ENCODE measurements around the gene OR8D1.

OR8D1 gene

DNA sequence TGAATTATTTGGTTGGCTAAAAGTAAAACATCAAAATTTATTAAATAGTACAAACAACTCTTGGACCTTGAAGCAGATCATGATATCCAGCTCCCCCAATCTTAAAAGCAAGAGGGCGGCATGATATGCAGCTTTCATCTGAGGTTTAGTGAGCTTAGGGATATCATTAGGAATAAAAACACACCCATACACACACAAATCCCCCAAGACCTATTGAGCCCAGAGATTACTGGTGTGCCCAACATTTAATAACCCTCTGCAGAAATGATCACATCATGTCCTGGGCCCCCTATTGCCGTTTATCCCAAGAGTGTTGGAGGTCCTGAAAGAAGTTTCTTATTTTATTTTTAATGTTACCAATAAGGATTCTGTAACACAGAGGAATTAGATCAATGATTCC is at the start of gene OR8D1:
TSS of gene OR8D1 (minus strand) at position 101 of the 400 bp plus-strand sequence. CDS start 3,183 bp downstream, outside the sequence.
- DNase-seq: no peak

DNA sequence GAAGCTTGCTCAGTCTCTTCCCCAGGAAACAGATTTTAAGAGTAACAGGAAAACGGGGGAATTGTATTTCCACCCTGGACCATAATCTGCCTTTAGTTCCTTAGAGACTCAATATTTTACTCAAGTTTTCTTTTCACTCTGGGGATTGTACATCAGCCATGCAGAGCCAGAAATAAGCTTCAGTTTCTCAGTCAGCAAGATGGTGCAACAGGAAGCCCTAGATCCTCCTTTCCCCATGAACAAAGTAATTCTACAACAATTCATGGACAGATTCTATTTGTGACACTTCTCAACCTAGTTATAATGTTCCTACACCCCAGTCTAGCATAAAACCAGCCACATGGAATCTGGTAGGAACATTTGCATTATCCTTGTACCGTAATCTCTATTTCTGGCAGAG is 45.8 kb upstream of the OR8D1 start:
- no peak for DNase-seq

DNA sequence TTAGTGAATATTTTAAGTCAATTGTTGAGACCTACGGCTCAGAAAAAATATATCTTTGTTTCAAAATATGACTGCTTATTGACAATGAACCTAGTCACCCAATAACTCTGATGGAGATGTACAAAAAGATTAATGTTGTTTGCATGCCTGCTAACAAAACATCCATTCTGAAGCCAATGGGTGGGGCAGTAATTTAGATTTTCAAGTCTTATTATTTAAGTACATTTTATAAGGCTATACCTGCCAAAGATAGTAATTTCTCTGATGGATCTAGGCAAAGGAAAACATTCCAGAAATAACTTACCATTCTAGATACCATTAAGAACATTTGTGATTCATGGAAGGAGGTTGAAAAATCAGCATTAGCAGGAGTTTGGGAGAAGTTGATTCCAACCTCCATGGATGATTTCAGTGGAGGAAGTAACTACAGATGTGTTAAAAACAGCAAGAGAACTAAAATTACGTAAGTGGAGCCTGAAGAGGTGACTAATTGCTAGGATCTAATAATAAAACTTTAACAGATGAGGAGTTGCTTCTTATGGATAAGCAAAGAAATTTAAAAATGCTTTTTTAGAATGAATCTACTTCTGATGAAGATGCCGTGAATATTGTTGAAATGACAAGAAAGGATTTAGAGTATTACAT is 32.7 kb upstream of the OR8D1 start:
- no peak for DNase-seq

DNA sequence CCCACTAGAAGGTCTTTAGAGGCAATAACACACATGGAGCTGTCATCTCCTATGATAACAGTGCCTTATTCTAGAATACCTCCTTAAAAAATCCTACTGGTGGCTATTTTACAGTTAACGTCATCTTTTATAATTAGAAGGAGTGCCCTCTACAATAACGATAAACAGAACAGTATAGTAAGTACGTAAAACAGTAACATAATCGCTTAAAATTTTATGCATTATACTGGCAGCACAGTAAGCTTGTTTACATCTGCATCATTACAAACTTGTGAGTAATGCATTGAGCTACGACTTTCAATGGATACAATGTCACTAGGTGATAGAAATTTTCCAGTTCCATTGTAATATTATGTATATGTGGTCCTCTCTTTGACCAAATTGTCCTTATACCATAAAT is 30.6 kb upstream of the OR8D1 start:
- no peak for DNase-seq

DNA sequence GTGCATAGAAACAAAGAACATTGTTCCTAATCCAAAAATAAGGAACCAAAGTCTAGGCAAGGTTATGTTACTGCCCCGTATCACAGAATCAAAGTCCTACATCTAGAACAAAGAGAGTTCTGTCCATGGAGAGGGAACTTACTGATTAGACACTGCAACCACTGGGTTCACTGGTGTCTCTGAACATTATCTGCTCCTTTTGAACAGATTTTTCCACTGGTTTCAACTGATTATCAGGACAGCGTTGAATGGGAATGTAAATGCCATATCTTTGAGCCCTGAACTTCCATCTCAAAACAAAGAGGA is 26.3 kb upstream of the OR8D1 start:
- no peak for DNase-seq

DNA sequence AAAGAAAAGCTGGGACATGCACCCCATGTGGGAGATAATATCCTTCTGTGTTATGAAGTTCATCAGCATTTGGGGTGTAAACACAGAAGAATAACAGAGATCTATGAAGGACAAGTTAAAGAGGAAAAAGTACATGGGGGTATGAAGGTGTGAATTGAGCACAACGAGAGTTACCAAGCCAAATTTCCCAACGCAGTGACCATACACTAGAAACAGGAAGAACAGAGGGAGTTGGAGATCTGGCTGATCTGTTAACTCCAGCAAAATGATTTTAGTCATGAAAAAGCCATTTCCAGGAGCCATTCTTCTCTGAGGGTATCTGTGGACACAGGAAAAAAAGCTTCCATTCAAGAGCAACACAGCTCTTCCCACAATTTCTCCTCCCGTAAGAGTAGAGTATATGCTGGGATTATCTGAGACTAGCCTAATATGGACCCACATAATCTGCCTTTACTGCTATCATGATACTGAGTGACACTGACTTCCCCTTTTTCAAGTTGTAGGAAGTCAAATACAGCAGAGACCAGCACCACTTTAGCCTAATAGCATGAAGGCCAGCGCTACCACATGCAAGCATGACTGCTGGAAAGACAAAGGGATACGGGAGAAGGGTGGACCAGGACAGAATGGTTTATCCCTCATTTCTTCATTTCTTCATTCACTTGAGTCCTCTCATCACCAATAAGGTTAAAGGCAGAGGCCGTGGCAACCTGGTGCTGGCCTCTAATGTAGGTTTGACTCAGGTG is 25.8 kb upstream of the OR8D1 start:
- no peak for DNase-seq

DNA sequence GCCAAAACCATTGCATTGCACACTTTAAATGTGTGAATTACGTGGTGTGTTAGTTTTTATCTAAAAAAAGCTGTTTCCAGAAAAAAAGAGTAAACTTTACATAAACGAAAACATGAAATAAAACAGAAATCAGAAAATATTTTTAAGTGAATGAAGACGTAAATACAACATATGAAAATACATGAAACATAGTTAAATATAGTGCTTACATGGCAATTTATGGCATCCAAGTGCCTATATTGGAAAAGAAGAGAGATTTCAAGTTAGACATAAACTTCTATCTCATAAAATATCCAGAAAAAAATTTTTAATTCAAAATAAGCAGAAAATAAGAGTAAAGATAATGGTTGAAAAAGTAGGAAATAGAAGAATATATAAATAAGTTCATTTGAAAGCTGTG is 18.1 kb upstream of the OR8D1 start:
- DNase-seq: no peak

DNA sequence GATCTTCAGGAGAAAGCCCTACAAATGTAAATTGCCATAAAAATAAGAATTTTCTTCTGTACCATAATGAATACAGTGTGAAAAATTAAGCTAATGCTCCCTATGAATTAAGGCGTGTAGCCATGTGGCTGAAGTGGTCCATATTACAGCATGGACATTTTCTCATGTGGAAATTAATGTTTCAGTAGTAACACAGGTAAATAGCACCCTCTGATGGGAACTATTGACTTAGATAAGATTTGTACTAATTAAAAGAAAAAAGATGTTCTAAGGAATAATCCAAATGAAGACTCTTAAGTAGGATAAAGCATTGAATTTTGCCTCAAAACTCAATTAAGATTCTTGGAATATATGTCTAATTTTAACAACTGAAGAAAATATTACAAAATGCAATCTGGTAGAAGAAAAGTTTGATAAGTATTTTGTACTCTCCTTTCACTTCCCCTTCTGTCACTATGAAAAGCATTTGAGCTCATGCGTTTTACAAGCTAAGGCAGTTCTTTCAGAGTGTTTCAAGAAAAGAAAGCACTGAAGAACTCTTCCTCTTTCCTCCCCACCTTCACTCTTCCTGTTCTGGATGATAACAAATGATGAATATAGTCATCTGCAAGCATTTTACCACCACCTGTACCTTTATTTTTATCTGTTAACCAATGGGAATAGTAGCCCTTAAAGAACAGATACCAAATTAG is 16.2 kb upstream of the OR8D1 start:
- DNase-seq: no peak

DNA sequence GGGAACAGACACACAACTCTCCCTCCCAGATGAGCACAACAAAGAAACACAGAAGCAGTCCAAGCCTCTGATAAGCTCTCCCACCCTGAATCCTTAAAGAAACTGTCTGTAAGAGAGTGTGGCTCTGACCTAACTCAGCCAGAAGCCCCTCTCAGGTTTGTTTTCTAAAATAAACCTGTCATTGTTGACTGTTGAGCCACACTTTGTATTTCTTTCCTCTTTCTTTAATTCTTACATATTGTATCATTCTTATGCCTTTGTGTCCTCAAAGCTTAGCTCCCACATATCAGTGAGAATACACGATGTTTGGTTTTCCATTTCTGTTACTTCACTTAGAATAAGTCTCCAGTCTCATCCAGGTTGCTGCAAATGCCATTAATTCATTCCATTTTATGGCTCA is 14.0 kb upstream of the OR8D1 start:
- DNase-seq: no peak

DNA sequence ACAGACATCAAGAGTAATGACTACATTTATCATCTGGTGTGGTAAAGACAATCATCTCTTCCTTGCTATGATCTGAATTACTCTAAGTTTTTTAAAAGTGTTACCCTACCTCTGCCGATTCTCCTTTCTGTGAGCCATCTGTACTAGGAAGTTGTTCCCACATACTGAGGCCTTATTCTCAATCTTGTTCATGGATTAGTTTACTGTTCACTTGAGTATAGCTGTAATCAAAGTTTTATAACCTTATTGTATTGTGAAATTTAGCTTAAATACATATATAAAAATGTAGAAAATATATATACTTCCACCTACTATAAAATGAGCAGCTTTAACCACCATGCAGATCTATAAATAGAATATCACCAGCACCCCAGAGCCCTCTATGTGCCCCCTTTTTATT is 8.6 kb upstream of the OR8D1 start:
- no peak for DNase-seq

DNA sequence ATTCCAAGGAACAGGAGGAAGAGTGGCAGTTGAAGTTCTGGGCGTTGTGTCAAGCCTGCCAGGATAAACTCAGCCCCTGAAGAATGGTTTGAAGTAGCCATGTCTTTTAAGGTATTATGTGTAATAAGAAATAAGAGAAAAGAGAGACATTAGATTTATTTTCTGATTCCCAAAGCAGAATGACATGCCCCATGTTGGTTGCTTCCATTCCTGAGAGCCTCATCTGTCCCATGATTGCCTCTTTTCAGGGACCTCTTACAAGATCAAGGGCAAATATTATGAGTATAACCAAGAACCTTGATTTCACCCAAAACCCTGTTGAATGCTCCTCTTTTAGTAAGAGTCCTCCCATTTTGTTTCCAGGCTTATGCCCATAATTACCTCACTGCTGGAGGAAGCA is 6.3 kb upstream of the OR8D1 start, which contains the start of gene OR8D2:
TSS of gene OR8D2 (minus strand) at position 101 of the 400 bp plus-strand sequence. CDS start at position 101, 0 bp downstream.
- no peak for DNase-seq

DNA sequence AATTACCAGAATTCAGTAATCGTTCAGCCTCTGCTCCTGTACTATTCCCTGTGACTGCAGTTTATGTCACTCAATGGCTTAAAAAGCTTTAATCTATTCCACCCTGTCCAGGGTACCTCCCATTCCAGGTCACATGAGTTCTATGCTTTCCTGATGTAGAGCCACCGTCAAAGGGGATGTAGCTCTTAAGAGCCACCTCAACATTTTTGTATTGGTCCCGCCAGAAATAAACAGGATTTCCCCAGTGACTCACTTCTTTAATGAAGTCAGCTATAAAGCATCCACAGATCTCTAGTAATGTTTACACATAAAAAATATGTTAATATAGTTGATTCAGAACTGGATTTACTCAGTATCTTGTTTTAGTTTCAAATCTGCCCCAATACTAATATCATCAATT is 1.3 kb upstream of the OR8D1 start:
- no peak for DNase-seq

DNA sequence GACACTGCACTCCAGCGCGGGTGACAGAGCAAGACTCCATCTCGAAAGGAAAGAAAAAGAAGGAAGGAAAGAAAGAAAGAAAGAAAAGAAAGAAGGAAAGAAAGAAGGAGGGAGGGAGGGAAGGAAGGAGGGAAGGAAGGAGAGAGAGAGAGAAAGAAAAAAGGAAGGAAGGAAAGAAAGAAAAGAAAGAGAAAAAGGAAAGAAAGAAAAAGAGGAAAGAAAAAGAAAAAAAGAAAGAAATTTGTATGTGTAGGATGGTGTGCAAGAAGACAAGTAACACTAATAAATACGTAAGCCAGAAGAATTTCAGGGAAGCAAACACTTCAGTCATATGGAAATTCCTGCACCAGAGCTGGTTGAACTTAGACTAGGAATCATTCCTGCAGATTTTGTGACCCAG is 618 bp downstream of the OR8D1 start:
- DNase-seq: no peak

DNA sequence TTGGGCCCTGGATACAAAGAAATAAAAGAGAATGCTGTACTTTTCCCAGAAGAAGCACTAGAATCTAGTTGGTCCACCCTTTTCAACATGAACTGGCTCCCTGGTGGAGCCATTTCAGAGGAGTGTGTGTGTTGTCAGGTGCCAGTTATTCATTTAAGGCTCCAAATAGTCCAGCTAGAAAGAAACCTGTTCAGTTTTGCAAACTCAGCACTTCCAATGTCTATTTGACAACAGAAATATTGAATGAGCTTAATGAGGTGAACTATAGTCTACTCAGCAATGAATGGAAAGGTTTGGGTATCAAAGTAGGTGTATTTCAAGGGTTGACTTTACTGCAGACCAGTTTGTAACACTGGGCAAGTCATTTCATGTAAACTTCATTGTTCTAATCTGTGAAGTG is 2.1 kb downstream of the OR8D1 start:
- no peak for DNase-seq

DNA sequence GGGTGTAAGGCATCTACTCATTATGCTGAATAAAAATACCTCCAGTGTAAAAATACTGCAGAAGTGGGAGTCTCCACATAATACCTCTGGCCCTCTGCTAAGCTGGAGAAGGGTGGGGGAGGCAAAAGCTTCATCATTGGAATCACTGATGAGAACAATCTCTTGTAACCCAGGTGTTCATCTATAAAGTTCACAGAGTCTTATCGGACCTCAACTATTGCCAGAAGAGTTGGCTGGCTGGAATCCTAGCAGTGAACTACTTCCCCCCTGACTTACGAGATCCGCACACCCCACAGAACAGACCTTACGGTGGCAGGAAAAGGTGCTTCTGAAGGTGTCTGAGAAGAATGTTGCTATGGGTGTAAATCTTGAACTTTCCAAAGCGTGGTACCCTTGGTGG is 2.5 kb downstream of the OR8D1 start:
- no peak for DNase-seq

DNA sequence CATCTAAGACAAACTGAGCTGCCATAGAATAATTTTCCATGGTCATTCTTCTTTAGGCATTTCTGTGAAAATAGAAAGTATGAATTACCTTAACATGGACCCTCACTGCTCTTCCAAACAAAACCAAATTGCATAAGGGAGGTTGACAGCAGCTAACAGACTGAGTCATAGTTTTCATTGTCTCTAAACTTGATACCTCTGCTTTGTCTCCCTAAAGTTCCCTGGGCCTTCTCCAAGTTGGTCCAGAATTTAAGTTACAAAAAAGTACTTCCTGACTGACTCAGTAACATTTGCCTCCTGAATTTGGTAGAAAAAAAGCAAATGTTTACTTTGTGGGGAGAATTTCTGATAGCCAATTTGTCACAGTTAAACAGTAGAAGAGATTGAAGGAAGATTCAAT is 3.0 kb downstream of the OR8D1 start:
- DNase-seq: no peak

DNA sequence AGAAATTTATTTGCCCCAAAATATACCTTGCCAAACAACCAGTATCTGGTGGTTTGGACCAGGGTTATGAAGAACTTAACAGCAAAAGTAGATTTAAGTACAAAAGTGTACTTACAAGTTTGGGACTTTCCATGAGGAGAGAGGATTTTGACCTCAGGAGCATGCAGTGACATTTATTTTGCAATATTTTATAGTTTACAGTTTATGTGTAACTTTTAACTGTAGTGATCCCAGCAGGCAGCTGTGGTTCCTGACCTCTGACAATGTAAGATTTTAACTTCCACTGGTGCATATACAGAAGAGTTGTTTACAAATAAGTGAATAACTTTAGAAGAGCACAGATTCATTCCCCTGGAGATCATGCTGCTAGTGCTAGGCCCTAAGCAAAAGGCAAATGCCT is 6.7 kb downstream of the OR8D1 start:
- DNase-seq: no peak

DNA sequence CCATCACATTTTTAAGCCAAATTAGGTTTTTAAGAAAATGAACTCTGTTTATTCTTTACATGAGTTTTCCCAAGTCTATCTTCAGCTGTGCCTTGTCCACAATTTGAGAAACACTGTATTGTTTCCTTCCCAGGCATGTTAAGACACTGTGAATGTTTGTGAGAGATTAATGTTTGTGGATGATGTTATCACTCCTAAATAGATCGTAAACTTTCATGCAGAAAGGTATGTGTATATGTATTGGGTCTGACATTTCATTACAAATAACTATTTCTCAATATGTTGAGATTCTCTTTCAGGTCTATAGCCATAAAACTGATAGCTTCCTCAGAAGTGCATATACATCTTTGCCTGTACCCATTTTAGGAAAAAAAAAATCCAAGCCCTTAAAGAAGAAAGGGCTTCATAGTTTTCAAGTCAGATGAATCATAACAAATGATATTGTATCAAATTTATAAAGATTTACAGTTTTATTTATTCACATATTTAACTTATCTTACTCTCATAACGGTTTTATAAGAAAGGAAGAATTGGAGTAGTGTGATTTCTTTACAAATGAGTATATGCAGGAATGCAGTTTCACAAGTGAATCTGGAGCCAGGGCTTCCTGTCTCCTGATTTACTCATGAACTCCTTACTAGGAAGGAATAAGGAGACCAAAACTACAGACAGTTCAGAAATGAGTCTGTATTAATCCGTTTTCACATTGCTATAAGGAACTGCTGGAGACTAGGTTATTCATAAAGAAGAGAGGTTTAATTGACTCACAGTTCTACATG is 11.2 kb downstream of the OR8D1 start:
- DNase-seq: no peak

DNA sequence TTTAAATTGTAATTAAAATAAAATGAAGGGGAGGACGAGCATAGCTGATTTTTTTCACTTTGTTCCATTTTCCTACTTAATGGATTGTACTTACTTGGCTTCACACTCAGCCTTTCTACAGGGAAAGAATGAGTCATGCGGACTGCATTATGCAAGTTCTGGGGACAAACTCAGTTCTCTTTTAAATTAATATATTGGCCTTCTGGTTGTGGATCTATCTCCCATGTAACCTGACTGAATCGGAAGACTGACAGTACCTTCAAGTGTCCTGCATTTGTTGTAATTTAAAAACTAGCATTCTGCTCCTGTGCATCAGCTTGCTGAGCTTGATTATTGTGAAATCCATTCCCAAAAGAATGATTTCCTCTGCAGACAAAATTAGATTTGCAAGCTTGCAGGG is 12.2 kb downstream of the OR8D1 start:
- DNase-seq: no peak

DNA sequence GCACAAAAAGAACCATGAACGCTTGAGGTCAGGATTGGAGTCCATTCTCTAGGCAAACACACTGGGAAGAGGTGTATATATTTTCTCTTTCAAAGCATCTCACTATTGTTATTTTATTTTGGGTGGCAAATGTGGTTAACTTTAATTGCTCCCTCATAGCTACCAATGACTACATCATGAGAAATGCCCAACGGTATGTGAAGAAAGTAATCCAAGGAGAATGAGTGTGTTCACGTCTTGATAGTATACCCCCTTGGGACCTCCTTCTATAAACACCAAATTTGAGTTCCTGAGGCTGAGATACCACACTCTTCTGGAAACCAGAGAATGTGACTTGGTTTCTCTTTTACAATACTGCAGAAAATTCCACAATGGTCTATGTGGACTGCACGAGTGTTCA is 15.8 kb downstream of the OR8D1 start:
- no peak for DNase-seq

DNA sequence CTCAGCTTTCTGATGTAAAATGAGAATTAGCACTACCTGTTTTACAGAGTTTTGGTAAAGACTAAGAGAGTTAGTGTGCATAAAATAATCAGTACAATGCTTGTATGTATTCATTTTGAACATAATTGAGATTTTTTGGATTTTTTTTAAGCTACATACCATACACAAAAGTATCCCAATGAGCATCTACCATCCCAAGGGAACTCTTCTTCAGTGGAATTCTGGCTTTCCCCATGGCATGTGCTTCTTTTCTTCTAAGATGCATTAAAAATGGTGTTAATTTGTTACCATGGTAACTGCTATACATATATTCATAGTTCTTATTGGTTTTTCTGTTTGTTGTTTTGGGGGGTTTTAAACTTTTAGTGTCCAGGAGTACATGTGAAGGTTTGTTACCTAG is 17.7 kb downstream of the OR8D1 start:
- DNase-seq: no peak

DNA sequence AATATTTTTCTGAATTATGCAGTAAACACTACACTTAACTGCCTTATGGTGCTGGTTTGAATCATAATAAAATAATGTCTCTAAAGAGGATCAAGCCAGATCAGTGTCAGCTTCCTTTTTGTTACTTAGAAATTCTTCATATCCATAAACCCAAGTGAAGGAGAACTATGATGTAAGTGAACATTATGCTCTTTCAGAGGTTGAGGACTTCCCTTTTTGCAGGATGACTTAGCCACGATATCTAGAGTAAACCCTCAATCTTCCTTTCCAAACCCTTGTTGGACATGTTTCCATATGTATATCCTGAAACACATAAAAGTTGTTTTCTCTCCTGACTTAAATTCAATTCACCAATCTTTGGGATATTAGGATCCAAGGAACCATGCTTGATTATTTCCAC is 19.1 kb downstream of the OR8D1 start:
- DNase-seq: no peak

DNA sequence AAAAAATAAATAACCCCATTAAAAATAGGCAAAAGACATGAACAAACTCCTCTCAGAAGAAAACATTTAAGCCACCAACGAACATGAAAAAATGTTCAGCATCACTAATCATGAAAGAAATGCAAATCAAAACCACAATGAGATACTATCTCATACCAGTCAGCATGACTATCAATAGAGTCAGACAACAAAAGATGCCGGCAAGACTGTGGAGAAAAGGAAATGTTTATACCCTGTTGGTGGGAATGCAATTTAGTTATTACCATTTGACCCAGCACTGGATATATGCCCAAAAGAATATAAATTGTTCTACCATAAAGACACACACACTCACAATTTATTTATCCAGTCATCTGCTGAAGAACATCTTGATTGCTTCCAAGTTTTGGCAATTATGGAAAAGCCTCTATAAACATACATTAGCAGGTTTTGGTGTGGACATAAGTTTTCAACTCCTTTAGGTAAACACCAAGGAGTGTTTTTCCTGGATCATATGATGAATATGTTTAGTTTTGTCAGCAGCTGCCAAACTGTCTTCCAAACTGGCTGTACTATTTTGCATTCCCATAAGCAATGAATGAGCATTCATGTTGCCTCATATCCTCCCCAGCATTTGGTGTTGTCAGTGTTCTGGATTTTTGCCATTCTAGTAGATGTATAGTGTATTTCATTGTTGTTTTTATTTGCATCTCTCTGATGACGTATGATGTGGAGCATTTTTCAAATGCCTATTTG is 28.0 kb downstream of the OR8D1 start:
- DNase-seq: no peak
